ENCODE results near the gene ADCY3.

ADCY3 gene

DNA sequence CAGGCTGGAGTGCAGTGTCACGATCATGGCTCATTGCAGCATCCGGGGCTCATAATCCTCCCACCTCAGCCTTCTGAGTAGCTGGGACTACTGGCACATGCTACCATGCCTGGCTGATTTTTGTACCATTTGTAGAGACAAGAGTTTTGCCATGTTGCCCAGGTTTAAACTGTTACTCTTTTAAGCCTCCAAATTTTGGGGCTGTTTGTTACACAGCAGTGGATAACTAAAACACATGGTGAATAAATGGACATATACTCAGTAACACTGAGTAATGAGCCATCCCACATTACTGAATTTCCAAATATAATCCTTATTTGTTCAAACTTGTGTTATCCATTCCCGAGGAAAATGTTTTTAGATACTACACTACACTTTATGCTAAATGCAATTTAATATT is 9.8 kb downstream of the ADCY3 start:
- no peak for DNase-seq (ENCODE audit: low read depth)

DNA sequence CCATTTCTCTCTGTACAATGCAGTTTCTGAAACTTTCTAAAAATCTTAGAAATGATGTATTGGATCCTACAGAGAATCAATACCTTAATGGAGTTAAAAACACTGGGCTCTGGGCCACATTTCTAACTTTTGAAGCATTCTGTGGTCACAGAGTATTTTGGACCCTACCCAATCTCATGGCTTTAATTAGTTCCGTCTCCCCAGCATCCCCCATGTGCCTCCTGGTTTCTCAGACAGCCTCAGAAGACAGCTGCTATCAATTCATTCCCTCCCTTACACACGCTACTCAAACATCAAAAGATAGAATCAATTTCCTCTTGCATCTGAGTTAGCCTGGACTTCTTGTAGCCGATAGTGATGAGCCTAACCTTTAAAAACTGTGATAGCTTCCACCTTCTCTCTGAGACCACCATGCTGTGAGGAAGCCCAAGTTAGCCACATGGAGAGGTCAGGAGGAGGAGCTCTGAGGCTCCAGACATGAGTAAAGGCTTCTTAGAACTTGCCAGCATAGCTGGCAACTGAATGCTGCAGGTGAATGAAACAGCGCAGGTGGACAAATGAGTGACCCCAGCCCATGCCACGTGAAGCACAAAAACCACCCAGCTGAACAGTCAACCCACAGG is 10.4 kb downstream of the ADCY3 start:
- H3K4me3 ChIP-seq (ENCODE audit: control insufficient read depth, low read depth, low read length), result no peak overlapping the region
- peak; percentile 83 for DNase-seq (ENCODE audit: low read depth)
- TF ChIP-seq, protein P1, sequence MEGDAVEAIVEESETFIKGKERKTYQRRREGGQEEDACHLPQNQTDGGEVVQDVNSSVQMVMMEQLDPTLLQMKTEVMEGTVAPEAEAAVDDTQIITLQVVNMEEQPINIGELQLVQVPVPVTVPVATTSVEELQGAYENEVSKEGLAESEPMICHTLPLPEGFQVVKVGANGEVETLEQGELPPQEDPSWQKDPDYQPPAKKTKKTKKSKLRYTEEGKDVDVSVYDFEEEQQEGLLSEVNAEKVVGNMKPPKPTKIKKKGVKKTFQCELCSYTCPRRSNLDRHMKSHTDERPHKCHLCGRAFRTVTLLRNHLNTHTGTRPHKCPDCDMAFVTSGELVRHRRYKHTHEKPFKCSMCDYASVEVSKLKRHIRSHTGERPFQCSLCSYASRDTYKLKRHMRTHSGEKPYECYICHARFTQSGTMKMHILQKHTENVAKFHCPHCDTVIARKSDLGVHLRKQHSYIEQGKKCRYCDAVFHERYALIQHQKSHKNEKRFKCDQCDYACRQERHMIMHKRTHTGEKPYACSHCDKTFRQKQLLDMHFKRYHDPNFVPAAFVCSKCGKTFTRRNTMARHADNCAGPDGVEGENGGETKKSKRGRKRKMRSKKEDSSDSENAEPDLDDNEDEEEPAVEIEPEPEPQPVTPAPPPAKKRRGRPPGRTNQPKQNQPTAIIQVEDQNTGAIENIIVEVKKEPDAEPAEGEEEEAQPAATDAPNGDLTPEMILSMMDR (conservative IDR thresholded peaks at IDR 0.05; ENCODE audit: control insufficient read depth, insufficient read depth, low read depth, low read length), result no peak

More for the DNA sequence above, 9.8 kb downstream of the ADCY3 start:
- no peak overlapping the region for H3K4me3 ChIP-seq (ENCODE audit: control insufficient read depth, low read depth, low read length)
- TF ChIP-seq, protein P1 (conservative IDR thresholded peaks at IDR 0.05; ENCODE audit: control insufficient read depth, insufficient read depth, low read depth, low read length), result no peak

DNA sequence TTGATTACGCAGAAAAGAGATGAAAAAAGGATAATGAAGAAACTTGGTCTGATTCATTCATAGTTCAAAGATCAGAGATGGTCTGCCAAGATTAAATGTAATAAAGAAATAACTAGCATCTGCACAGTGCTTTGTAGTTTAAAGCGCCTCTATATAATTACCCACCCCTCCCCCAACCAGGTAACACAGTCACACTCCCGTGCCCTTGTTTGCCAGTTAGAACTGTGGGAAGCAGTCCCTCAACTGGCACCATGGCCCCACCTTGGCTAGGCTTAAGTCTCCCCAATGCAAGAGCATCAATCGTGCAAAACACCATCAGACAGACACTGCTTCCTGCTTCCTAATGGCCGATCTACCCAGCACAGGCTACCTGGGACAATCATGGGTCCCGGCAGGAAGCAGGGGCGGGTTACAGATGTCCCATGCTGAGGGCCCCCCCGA is 11.6 kb downstream of the ADCY3 start:
- H3K4me3 ChIP-seq (ENCODE audit: control insufficient read depth, low read depth, low read length), result no peak overlapping the region
- no peak for DNase-seq (ENCODE audit: low read depth)
- TF ChIP-seq, protein P1 (conservative IDR thresholded peaks at IDR 0.05; ENCODE audit: control insufficient read depth, insufficient read depth, low read depth, low read length), result no peak

DNA sequence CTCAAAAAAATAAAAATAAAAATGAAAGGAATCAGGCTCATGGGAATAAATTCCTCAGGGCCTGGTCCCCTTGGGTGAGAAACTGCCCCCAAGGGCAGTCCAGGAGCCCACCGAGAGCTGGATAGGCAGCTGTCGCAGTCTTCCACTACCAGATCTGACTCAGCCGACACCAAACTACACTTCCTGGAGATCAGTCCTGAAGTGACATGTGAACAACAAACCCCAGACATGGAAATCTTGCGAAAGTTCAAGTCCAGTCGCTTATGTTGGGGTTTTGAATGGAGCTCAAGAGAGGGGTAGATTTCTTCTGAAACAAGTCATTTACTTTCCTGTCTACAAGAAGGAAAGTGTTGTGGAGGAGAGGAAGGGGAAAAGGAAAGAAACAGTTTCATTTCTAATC is 12.9 kb downstream of the ADCY3 start:
- DNase-seq (ENCODE audit: low read depth), result peak; percentile 45
- H3K4me3 ChIP-seq (ENCODE audit: control insufficient read depth, low read depth, low read length), result no peak overlapping the region
- TF ChIP-seq, protein P1 (conservative IDR thresholded peaks at IDR 0.05; ENCODE audit: control insufficient read depth, insufficient read depth, low read depth, low read length), result no peak

DNA sequence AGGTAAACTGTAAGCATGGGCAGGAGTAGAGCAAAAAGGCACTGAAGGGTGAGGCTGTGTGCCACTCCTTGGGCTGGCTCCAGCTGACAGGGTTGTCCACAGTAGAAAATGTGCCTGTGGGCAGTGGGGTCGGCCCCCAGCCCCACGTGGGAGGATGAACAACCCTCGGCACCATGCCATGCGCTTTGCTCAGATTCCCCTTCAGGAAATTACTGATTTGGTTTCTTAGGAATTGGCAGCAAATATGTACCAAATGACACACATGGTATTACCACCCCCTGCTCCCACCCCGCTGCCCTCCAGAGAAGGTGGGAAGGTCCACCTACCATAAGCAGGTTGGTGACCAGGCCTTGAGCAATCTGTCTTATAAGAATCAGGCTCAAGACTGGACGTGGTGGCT is 13.6 kb downstream of the ADCY3 start:
- no peak overlapping the region for H3K4me3 ChIP-seq (ENCODE audit: control insufficient read depth, low read depth, low read length)
- TF ChIP-seq, protein P1 (conservative IDR thresholded peaks at IDR 0.05; ENCODE audit: control insufficient read depth, insufficient read depth, low read depth, low read length), result no peak
- no peak for DNase-seq (ENCODE audit: low read depth)

DNA sequence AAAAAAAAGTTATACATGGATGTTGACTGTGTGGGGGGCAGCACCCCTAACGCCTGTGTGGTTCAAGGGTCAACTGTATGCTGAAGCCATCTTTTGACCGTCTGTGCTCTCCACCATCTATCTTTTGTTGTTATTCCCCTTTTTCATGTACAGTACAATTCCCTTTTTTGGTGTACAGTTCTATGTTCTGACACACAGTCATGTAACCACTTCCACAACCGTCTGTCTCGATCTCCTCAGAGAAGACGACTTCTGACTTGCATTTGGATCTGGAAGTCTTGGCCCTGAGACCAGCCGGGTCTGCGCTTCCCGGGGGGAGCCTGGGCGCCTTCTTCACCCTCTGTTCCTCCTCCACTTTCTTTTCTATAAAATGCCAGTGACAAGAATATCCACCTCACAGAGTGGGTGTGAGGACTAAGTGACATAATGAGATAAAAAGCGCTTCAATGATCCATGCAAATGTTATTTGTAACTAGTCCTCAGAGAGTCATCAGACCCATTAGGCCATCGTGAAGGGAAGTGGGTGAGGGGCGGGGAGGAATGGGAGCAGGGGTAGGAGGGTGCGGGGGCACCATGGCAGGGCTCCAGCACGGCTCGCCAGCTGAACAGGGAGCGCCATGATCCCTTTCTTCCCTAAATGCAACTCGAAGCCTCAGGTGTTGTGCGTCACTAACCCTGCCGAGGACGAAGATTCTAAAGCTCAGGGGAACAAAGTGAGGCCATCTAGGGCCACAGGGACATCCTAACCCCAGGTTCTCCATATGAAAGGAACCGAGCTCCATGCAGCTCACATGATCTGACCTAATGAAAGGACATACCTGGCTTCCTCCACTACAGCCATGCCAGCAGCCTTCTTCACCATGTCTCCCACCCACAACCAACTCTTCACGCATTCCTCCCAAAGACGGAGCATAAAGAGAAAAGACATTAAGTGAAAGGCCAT is 16.6 kb downstream of the ADCY3 start:
- no peak overlapping the region for H3K4me3 ChIP-seq (ENCODE audit: control insufficient read depth, low read depth, low read length)
- TF ChIP-seq, protein P1 (conservative IDR thresholded peaks at IDR 0.05; ENCODE audit: control insufficient read depth, insufficient read depth, low read depth, low read length), result no peak
- DNase-seq (ENCODE audit: low read depth), result no peak

Measured in fibroblast of mammary gland (primary cell).